ENCODE data around the gene RSPO1. TPM values are rescaled to one million over a fixed set of nuclear protein-coding genes. Genes with fewer than 3 reads are reported as not detected.
"Not testable (repeated sequence)": the region's sequence is repeated elsewhere in the genome, so short reads cannot be mapped to it uniquely, and the experiment has no call there.

The RSPO1 gene
- total RNA-seq (0.21 TPM), polyA plus RNA-seq (2.2 TPM)

- Histone ChIP-seq H3K27ac (ENCODE audit: low read depth) (no peak within 1 kb of the TSS), H3K4me1 (ENCODE audit: insufficient read depth) (peaks cover 2% of the 10 kb centered on the region), H3K36me3 (ENCODE audit: insufficient read depth) (no peaks in the 10 kb centered on the region), H3K4me3 (ENCODE audit: low read depth, low read length) (peak within 1 kb of the TSS; percentile 51)
- no peak for DNase-seq (ENCODE audit: extremely low spot score)
- WGBS = under 1% methylated on average over 72 of the region's 72 CpGs
These were observed at the start of gene RSPO1 for GRCh38 chr1:37634244-37634991. TSS of gene RSPO1 (minus strand) at chr1:37634892. CDS start at chr1:37629661, 5,231 bp downstream.

GRCh38 chr1:37684182-37684581 lies 49.5 kb upstream of the RSPO1 start:
- WGBS = 91% methylated on average over 9 of the region's 9 CpGs
- DNase-seq (ENCODE audit: extremely low spot score); H3K4me3 ChIP-seq (ENCODE audit: low read depth, low read length); H3K27ac ChIP-seq (ENCODE audit: low read depth); H3K36me3 ChIP-seq (ENCODE audit: insufficient read depth); H3K4me1 ChIP-seq (ENCODE audit: insufficient read depth): not testable (repeated sequence)

GRCh38 chr1:37682334-37682987 lies 47.8 kb upstream of the RSPO1 start:
- WGBS = 70% methylated on average over 5 of the region's 5 CpGs
- no peak for DNase-seq (ENCODE audit: extremely low spot score)
- no peaks in the 10 kb centered on the region for H3K4me1 ChIP-seq (ENCODE audit: insufficient read depth)
- H3K27ac ChIP-seq (ENCODE audit: low read depth) = no peak overlapping the region
- H3K36me3 ChIP-seq (ENCODE audit: insufficient read depth) = no peaks in the 10 kb centered on the region
- no peak overlapping the region for H3K4me3 ChIP-seq (ENCODE audit: low read depth, low read length)

GRCh38 chr1:37680933-37681332 lies 46.2 kb upstream of the RSPO1 start:
- no peak for DNase-seq (ENCODE audit: extremely low spot score)
- H3K4me3 ChIP-seq (ENCODE audit: low read depth, low read length) = no peak overlapping the region
- H3K4me1 ChIP-seq (ENCODE audit: insufficient read depth) = no peaks in the 10 kb centered on the region
- H3K27ac ChIP-seq (ENCODE audit: low read depth) = no peak overlapping the region
- H3K36me3 ChIP-seq (ENCODE audit: insufficient read depth) = no peaks in the 10 kb centered on the region
- WGBS = 86% methylated on average over 3 of the region's 3 CpGs

GRCh38 chr1:37677808-37678207 lies 43.1 kb upstream of the RSPO1 start:
- no peaks in the 10 kb centered on the region for H3K4me1 ChIP-seq (ENCODE audit: insufficient read depth)
- DNase-seq (ENCODE audit: extremely low spot score) = no peak
- H3K36me3 ChIP-seq (ENCODE audit: insufficient read depth) = no peaks in the 10 kb centered on the region
- 91% methylated on average over 5 of the region's 5 CpGs for WGBS
- no peak overlapping the region for H3K4me3 ChIP-seq (ENCODE audit: low read depth, low read length)
- no peak overlapping the region for H3K27ac ChIP-seq (ENCODE audit: low read depth)

- H3K36me3 ChIP-seq (ENCODE audit: insufficient read depth) = no peaks in the 10 kb centered on the region
- H3K4me1 ChIP-seq (ENCODE audit: insufficient read depth) = no peaks in the 10 kb centered on the region
- DNase-seq (ENCODE audit: extremely low spot score) = no peak
- H3K27ac ChIP-seq (ENCODE audit: low read depth) = no peak overlapping the region
- 68% methylated on average over 4 of the region's 4 CpGs for WGBS
- H3K4me3 ChIP-seq (ENCODE audit: low read depth, low read length) = no peak overlapping the region
These were observed 42.4 kb upstream of the RSPO1 start for GRCh38 chr1:37677143-37677439.

GRCh38 chr1:37676281-37677142 lies 41.8 kb upstream of the RSPO1 start:
- Histone ChIP-seq H3K4me3 (ENCODE audit: low read depth, low read length) (no peak overlapping the region), H3K36me3 (ENCODE audit: insufficient read depth) (no peaks in the 10 kb centered on the region), H3K4me1 (ENCODE audit: insufficient read depth) (no peaks in the 10 kb centered on the region), H3K27ac (ENCODE audit: low read depth) (no peak overlapping the region)
- 14% methylated on average over 14 of the region's 14 CpGs for WGBS
- DNase-seq (ENCODE audit: extremely low spot score) = peak; percentile 79

GRCh38 chr1:37673920-37674319 lies 39.2 kb upstream of the RSPO1 start:
- Histone ChIP-seq H3K36me3 (ENCODE audit: insufficient read depth) (no peaks in the 10 kb centered on the region), H3K4me3 (ENCODE audit: low read depth, low read length) (no peak overlapping the region), H3K27ac (ENCODE audit: low read depth) (no peak overlapping the region), H3K4me1 (ENCODE audit: insufficient read depth) (no peaks in the 10 kb centered on the region)
- 77% methylated on average over 10 of the region's 10 CpGs for WGBS
- DNase-seq (ENCODE audit: extremely low spot score) = no peak

- Histone ChIP-seq H3K27ac (ENCODE audit: low read depth) (no peak overlapping the region), H3K36me3 (ENCODE audit: insufficient read depth) (no peaks in the 10 kb centered on the region), H3K4me1 (ENCODE audit: insufficient read depth) (no peaks in the 10 kb centered on the region), H3K4me3 (ENCODE audit: low read depth, low read length) (no peak overlapping the region)
- DNase-seq (ENCODE audit: extremely low spot score) = no peak
- WGBS = 35% methylated on average over 9 of the region's 9 CpGs
These were observed 37.6 kb upstream of the RSPO1 start for GRCh38 chr1:37672136-37672870.

- DNase-seq (ENCODE audit: extremely low spot score) = no peak
- WGBS = 74% methylated on average over 6 of the region's 6 CpGs
- H3K36me3 ChIP-seq (ENCODE audit: insufficient read depth) = no peaks in the 10 kb centered on the region
- no peaks in the 10 kb centered on the region for H3K4me1 ChIP-seq (ENCODE audit: insufficient read depth)
- no peak overlapping the region for H3K27ac ChIP-seq (ENCODE audit: low read depth)
- H3K4me3 ChIP-seq (ENCODE audit: low read depth, low read length) = no peak overlapping the region
These were observed 36.6 kb upstream of the RSPO1 start for GRCh38 chr1:37671261-37671660.

GRCh38 chr1:37670133-37670532 lies 35.4 kb upstream of the RSPO1 start:
- H3K4me1 ChIP-seq (ENCODE audit: insufficient read depth) = no peaks in the 10 kb centered on the region
- no peak for DNase-seq (ENCODE audit: extremely low spot score)
- H3K36me3 ChIP-seq (ENCODE audit: insufficient read depth) = no peaks in the 10 kb centered on the region
- WGBS = 55% methylated on average over 2 of the region's 2 CpGs
- no peak overlapping the region for H3K27ac ChIP-seq (ENCODE audit: low read depth)
- H3K4me3 ChIP-seq (ENCODE audit: low read depth, low read length) = no peak overlapping the region

GRCh38 chr1:37667023-37667671 lies 32.5 kb upstream of the RSPO1 start:
- Histone ChIP-seq H3K4me3 (ENCODE audit: low read depth, low read length) (no peak overlapping the region), H3K27ac (ENCODE audit: low read depth) (no peak overlapping the region), H3K36me3 (ENCODE audit: insufficient read depth) (no peaks in the 10 kb centered on the region), H3K4me1 (ENCODE audit: insufficient read depth) (no peaks in the 10 kb centered on the region)
- no peak for DNase-seq (ENCODE audit: extremely low spot score)
- 43% methylated on average over 17 of the region's 17 CpGs for WGBS
